ENCODE results near the gene FTO.

Gene FTO

GRCh38 chr16:53711390-53711789, 7.4 kb downstream of the FTO start:
- DNase-seq (ENCODE audit: low read depth in 2 of 2): no peak

GRCh38 chr16:53712065-53712464, 8.1 kb downstream of the FTO start:
- DNase-seq (ENCODE audit: low read depth in 2 of 2): no peak

GRCh38 chr16:53713403-53714204, 9.6 kb downstream of the FTO start:
- DNase-seq (ENCODE audit: low read depth in 2 of 2): no peak

GRCh38 chr16:53714205-53715022, 10.5 kb downstream of the FTO start:
- no peak for DNase-seq (ENCODE audit: low read depth in 2 of 2)

- no peak for DNase-seq (ENCODE audit: low read depth in 2 of 2)
These were observed 11.0 kb downstream of the FTO start for GRCh38 chr16:53715023-53715384.

- DNase-seq (ENCODE audit: low read depth in 2 of 2): no peak
These were observed 13.6 kb downstream of the FTO start for GRCh38 chr16:53717577-53717976.

- no peak for DNase-seq (ENCODE audit: low read depth in 2 of 2)
These were observed 17.1 kb downstream of the FTO start for GRCh38 chr16:53721017-53721416.

- DNase-seq (ENCODE audit: low read depth in 2 of 2): no peak
These were observed 22.7 kb downstream of the FTO start for GRCh38 chr16:53726625-53727024.

DNA sequence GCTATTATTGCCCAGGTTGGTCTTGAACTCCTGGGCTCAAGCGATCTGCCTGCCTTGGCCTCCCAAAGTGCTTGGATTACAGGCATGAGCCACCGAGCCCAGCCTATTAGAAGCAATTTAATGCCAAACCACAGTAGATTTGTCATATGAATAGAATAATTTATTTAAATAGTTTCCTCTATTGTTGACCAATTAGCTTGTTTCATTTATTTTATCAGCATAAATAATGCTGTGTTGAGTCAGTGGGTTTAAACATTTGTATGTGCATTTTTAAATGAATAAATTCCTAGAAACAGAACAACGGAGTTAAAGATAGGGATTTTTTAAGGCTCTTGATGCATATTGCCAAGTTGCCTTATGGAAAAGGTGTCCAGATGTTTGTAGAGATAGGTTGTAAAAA, 26.7 kb downstream of the FTO start:
- DNase-seq (ENCODE audit: low read depth in 2 of 2): no peak

- no peak for DNase-seq (ENCODE audit: low read depth in 2 of 2)
These were observed 28.5 kb downstream of the FTO start for GRCh38 chr16:53732296-53732929.

- DNase-seq (ENCODE audit: low read depth in 2 of 2): no peak
These were observed 31.0 kb downstream of the FTO start for GRCh38 chr16:53734908-53735307.

- DNase-seq (ENCODE audit: low read depth in 2 of 2): no peak
These were observed 32.3 kb downstream of the FTO start for GRCh38 chr16:53736297-53736696.

GRCh38 chr16:53737552-53737951, 33.6 kb downstream of the FTO start:
- no peak for DNase-seq (ENCODE audit: low read depth in 2 of 2)

GRCh38 chr16:53740476-53740875, 36.5 kb downstream of the FTO start:
- no peak for DNase-seq (ENCODE audit: low read depth in 2 of 2)

DNA sequence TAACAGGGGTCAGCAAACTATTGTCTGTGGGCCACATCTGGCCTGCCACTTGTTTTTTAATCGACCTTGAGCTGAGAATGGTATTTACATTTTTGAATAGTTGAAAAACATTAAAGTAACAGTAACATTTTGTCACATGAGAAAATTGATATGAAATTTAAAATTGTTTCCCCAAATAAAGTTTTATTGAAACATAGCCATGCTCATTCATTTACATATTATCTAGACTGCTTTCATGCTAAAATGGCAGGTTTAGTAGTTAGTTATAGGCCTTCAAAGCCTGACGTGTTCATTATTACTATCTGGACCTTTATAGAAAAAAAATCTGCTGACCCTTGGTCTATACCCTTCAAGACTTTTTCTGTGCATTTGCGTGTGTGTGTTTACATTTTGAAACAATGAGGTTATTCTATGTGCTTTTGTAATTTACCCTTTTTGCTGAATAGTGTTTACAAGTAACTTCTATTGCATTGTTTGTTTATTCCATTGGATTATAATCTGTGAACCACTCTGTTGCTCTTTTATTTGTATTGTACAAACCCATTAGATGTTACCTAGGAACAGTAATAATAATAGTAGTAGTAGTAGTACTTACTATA, 37.1 kb downstream of the FTO start:
- no peak for DNase-seq (ENCODE audit: low read depth in 2 of 2)

- no peak for DNase-seq (ENCODE audit: low read depth in 2 of 2)
These were observed 37.6 kb downstream of the FTO start for GRCh38 chr16:53741546-53741945.

GRCh38 chr16:53743149-53743566, 39.2 kb downstream of the FTO start:
- DNase-seq (ENCODE audit: low read depth in 2 of 2): no peak

- DNase-seq (ENCODE audit: low read depth in 2 of 2): no peak
These were observed 40.5 kb downstream of the FTO start for GRCh38 chr16:53744449-53744848.

GRCh38 chr16:53745086-53745485, 41.1 kb downstream of the FTO start:
- DNase-seq (ENCODE audit: low read depth in 2 of 2): no peak

DNA sequence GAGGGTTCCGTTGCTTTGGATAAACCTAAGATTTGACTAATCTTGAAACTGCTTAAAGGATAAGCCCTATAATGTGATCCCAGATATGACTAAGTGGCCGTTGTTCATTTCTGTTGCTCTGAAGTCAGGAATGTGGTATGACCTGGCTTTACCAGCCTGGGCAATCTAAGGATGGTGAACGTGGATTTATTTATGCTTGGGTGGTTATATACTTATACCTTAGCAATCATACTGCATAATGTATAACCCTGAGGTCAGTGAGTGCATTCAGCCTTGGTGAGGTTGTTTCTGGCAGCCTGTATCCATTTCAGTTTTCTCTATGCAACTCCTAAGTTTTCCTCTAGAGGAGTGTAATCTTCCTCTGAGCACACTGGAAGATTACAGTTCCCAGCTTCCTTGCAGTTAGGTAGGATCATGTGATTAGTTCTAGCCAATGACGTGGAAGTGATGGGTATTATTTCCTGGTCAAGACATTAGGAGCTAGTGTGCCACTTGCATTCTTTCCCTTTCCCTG, 41.9 kb downstream of the FTO start:
- DNase-seq (ENCODE audit: low read depth in 2 of 2): no peak

DNA sequence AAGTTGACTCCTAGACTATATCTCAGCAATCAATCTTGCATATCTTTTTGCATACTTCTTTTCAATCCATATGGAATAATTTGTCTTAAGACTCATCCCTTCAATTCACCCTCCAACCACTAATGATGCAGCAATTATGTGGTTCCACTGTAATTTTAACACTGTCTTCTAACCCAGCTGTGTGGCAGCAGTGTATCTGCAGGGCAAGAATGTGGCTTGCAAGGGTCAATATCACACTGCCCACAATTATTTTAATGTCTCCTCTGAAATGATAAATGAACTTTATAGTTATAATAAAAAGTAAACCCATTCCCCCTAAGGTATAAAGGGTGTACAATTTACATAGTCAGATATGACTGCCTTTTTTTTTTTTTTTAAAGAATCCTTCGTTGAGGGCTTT, 48.6 kb downstream of the FTO start:
- no peak for DNase-seq (ENCODE audit: low read depth in 2 of 2)

DNA sequence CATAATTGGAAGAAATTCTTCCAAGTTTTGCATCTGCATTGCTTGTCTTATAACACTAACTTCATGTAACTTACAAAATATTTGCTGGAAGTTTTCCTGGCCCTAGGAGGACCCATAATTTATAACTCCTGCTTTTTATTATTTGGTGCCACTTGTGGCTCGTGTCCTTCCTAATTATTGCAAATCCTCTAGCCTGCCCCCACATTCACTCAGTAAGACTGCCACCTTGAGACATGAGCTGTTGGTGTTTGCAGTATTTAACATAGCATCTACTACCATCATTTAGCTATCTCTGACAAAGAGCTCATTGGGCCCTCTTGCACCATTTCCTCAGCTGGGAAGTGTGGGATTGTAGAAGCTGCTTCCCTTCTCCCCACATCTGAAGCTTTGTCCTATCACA, 49.5 kb downstream of the FTO start:
- no peak for DNase-seq (ENCODE audit: low read depth in 2 of 2)

Measured in stimulated activated CD4-positive, alpha-beta T cell treated with anti-CD3 and anti-CD28 coated beads, Interleukin-15, amount 100 ng/mL, for 48 hours (primary cell).